ENCODE results near the gene PRKCE.

DNA sequence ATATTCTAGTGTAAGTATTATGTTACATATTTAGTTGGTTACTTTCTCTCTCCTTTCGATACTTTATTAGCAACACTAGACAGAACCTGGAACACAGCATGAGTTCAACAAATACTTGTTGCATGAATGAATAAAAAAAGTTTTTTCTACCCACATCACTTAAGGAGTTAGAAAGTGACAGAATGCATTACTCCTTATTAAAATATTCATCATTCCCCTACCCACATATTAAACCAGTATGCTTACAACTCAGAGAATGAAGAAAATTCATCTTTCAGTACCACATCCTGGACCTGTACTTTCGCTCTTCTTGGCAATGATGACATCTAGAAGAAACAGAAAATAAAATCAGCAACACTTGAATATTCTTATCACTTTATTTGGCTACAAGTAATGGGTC, 46.4 kb upstream of the PRKCE start:
- TF ChIP-seq CTCF (IDR thresholded peaks at IDR 0.05), result no peak
- TF ChIP-seq POLR2A (IDR thresholded peaks at IDR 0.05), result no peak
